ENCODE measurements around the gene CSNK1G3. TPM values are rescaled to one million over a fixed set of nuclear protein-coding genes. Genes with fewer than 3 reads are reported as not detected.

Gene CSNK1G3
- total RNA-seq, 1 experiment from 2014 or later = 40.8 TPM

DNA sequence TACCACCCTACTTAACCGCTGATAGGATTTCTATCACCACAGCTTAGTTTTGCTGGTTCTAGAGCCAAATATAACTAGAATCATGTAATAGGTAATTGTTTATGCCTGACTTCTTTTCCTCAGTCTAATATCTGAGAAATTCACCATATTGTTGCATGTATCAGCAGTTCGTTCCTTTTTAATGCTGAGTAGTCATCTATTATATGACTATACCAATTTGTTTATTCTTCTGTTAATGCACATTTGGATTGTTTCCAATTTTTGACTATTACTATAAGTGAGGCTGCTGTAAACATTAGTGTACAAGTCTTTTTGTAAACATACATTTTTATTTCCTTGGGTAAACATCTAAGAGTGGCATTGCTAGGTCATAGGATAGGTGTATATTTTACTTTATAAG is 25.9 kb downstream of the CSNK1G3 start:
- no TSS peak for BruUV-seq (replicated peaks)
- in situ Hi-C loops (cut with HindIII; ENCODE audit: low pct_unique_long_range_greater_than_20kb, low sequenced_read_pairs) (no loop called here), intact Hi-C loops (cut with micrococcal nuclease; ENCODE audit: unreplicated experiment) (no loop called here)
- DNase-seq (ENCODE audit: low read depth, low spot score) = no peak
- Histone ChIP-seq H3K4me1 (ENCODE audit: control insufficient read depth, insufficient read depth, low read length) (no peaks in the 10 kb centered on the region), H3K4me3 (ENCODE audit: low read depth in 2 of 2, low read length in 2 of 2) (no peak overlapping the region), H3K27me3 (ENCODE audit: control insufficient read depth, insufficient read depth, low read length) (no peaks in the 10 kb centered on the region), H3K9me3 (ENCODE audit: control insufficient read depth, insufficient read depth, low read depth, low read length) (no peaks in the 10 kb centered on the region), H3K36me3 (ENCODE audit: control insufficient read depth, insufficient read depth, low read length) (no peaks in the 10 kb centered on the region), H3K27ac (ENCODE audit: low read length) (no peak overlapping the region)
- CTCF ChIA-PET = no interaction called here
- TF ChIP-seq, protein P1, sequence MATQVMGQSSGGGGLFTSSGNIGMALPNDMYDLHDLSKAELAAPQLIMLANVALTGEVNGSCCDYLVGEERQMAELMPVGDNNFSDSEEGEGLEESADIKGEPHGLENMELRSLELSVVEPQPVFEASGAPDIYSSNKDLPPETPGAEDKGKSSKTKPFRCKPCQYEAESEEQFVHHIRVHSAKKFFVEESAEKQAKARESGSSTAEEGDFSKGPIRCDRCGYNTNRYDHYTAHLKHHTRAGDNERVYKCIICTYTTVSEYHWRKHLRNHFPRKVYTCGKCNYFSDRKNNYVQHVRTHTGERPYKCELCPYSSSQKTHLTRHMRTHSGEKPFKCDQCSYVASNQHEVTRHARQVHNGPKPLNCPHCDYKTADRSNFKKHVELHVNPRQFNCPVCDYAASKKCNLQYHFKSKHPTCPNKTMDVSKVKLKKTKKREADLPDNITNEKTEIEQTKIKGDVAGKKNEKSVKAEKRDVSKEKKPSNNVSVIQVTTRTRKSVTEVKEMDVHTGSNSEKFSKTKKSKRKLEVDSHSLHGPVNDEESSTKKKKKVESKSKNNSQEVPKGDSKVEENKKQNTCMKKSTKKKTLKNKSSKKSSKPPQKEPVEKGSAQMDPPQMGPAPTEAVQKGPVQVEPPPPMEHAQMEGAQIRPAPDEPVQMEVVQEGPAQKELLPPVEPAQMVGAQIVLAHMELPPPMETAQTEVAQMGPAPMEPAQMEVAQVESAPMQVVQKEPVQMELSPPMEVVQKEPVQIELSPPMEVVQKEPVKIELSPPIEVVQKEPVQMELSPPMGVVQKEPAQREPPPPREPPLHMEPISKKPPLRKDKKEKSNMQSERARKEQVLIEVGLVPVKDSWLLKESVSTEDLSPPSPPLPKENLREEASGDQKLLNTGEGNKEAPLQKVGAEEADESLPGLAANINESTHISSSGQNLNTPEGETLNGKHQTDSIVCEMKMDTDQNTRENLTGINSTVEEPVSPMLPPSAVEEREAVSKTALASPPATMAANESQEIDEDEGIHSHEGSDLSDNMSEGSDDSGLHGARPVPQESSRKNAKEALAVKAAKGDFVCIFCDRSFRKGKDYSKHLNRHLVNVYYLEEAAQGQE (IDR thresholded peaks at IDR 0.05; ENCODE audit: insufficient read depth in 1 of 2, low read depth in 2 of 2, low read length in 1 of 2) = no peak
- TF ChIP-seq TCF7L2 (IDR thresholded peaks at IDR 0.05; ENCODE audit: low read depth, low read length) (no peak), SIN3A (IDR thresholded peaks at IDR 0.05; ENCODE audit: borderline replicate concordance, insufficient read depth, low read depth, low read length) (no peak), POLR2AphosphoS5 (IDR thresholded peaks at IDR 0.05; ENCODE audit: low read depth, low read length) (no peak)
- TF ChIP-seq, protein P2, sequence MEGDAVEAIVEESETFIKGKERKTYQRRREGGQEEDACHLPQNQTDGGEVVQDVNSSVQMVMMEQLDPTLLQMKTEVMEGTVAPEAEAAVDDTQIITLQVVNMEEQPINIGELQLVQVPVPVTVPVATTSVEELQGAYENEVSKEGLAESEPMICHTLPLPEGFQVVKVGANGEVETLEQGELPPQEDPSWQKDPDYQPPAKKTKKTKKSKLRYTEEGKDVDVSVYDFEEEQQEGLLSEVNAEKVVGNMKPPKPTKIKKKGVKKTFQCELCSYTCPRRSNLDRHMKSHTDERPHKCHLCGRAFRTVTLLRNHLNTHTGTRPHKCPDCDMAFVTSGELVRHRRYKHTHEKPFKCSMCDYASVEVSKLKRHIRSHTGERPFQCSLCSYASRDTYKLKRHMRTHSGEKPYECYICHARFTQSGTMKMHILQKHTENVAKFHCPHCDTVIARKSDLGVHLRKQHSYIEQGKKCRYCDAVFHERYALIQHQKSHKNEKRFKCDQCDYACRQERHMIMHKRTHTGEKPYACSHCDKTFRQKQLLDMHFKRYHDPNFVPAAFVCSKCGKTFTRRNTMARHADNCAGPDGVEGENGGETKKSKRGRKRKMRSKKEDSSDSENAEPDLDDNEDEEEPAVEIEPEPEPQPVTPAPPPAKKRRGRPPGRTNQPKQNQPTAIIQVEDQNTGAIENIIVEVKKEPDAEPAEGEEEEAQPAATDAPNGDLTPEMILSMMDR (IDR thresholded peaks at IDR 0.05) = no peak
- POLR2A ChIA-PET = no interaction called here
- no peak for ATAC-seq

DNA sequence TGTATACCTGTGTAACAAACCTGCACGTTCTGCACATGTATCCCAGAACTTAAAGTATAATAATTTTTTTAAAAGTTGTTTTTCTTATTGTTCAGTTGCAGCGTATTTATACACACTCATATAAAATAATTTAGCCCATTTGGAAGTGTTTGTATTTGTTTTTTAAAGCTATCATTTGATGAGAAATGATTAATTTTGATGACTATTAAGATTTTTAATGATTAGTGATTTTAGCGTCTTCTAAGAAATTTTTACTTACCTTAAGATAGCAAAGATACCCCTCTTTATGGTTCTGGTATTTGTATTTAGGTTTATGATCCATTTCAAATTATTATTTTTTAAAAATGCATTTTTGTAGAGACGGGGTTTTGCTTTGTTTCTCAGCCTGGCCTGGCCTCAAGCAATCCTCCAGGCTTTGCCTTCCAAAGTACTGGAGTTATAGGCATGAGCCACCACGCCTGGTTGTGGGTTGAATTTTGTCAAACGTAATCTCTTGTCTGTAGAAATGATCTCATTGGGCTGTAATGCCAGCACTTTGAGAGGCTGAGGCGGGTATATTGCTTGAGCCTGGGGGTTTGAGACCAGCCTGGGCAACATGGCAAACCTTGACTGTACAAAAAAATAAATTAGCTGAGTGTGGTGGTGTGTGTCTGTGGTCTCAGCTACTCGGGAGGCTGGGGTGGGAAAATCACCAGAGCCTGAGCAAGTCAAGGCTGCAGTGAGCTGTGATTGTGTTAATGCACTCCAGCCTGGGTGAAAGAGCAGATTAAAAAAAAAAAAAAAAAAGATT is 26.9 kb downstream of the CSNK1G3 start:
- no TSS peak for BruUV-seq (replicated peaks)
- Histone ChIP-seq H3K27ac (ENCODE audit: low read length) (no peak overlapping the region), H3K9me3 (ENCODE audit: control insufficient read depth, insufficient read depth, low read depth, low read length) (no peaks in the 10 kb centered on the region), H3K36me3 (ENCODE audit: control insufficient read depth, insufficient read depth, low read length) (no peaks in the 10 kb centered on the region), H3K27me3 (ENCODE audit: control insufficient read depth, insufficient read depth, low read length) (no peaks in the 10 kb centered on the region), H3K4me3 (ENCODE audit: low read depth in 2 of 2, low read length in 2 of 2) (no peak overlapping the region), H3K4me1 (ENCODE audit: control insufficient read depth, insufficient read depth, low read length) (no peaks in the 10 kb centered on the region)
- ATAC-seq = 0 out of 2 replicates have a peak, but pooled peaks have one; percentile 42
- ChIA-PET CTCF (interaction anchor here (0.6 to 0.7 kb wide), 2 partner anchors 135 to 593 kb away, joined by 3 to 8 read pairs; no protein-coding TSS in a partner anchor), POLR2A (no interaction called here)
- in situ Hi-C loops (cut with HindIII; ENCODE audit: low pct_unique_long_range_greater_than_20kb, low sequenced_read_pairs) = no loop called here
- intact Hi-C loops (cut with micrococcal nuclease; ENCODE audit: unreplicated experiment) = no loop called here
- TF ChIP-seq, protein P1 (IDR thresholded peaks at IDR 0.05; ENCODE audit: insufficient read depth in 1 of 2, low read depth in 2 of 2, low read length in 1 of 2) = no peak
- TF ChIP-seq POLR2AphosphoS5 (IDR thresholded peaks at IDR 0.05; ENCODE audit: low read depth, low read length) = no peak
- TF ChIP-seq TCF7L2 (IDR thresholded peaks at IDR 0.05; ENCODE audit: low read depth, low read length) = no peak
- TF ChIP-seq, protein P2 (IDR thresholded peaks at IDR 0.05) = no peak
- TF ChIP-seq SIN3A (IDR thresholded peaks at IDR 0.05; ENCODE audit: borderline replicate concordance, insufficient read depth, low read depth, low read length) = no peak
- no peak for DNase-seq (ENCODE audit: low read depth, low spot score)

Measured in Panc1 (cell line).